IMR-90 (cell line): ENCODE results near the gene CDC42EP4. TPM values are rescaled to one million over a fixed set of nuclear protein-coding genes. Genes with fewer than 3 reads are reported as not detected.
A peak's percentile ranks its signal among the peaks of the same experiment; 100 is the strongest.

Experiments
- ATAC-seq: fragments of 200-7000 bp; cut with Tn5 transposase; 2 replicates; pipeline ENCODE4 v1.9.1; 2020; ENCODE audit warnings: low read depth, mild to moderate bottlenecking, moderate library complexity
- BruUV-seq: library from RNA; stranded (reverse); fragments of 400-500 nt; replicated peaks from 2 replicates; lab custom pipeline; 2021; lab: Mats Ljungman, UMichigan
- CTCF ChIA-PET: fragments of 300-600 bp; formaldehyde crosslinking; extraction: SDS; loops from one replicate; lab custom pipeline; 2021; ENCODE audit warnings: antibody characterized with exemption; lab: Yijun Ruan, JAX
- POLR2A ChIA-PET: fragments of 300-600 bp; sonication (Branson Sonifier 250); formaldehyde crosslinking; loops from one replicate; lab custom pipeline; 2022; ENCODE audit warnings: antibody characterized with exemption; ENCODE audit not compliant: unreplicated experiment; lab: Charles Lee
- DNase-seq: peaks from one replicate; pipeline ENCODE4 v3.0.0; 2013
- H2AFZ ChIP-seq: replicated peaks from 2 replicates; pipeline ENCODE3; 2013; ENCODE audit warnings: low read length, mild to moderate bottlenecking; ENCODE audit not compliant: poor library complexity
- H2AK5ac ChIP-seq: 2 replicates; pipeline ENCODE4 v1.6.1; 2013; ENCODE audit warnings: low read depth, low read length, inconsistent platforms
- H2AK9ac ChIP-seq: replicated peaks from 2 replicates; pipeline ENCODE3; 2013; ENCODE audit warnings: mild to moderate bottlenecking, low read depth, low read length, moderate library complexity; ENCODE audit not compliant: poor library complexity
- H2BK120ac ChIP-seq: 2 replicates; pipeline ENCODE4 v1.6.1; 2013; ENCODE audit warnings: low read depth, low read length, inconsistent platforms
- H2BK15ac ChIP-seq: 3 replicates; pipeline ENCODE4 v1.6.1; 2013; ENCODE audit warnings: low read depth, low read length, inconsistent platforms
- H2BK20ac ChIP-seq: 2 replicates; pipeline ENCODE4 v1.6.1; 2013; ENCODE audit warnings: low read depth, mild to moderate bottlenecking, inconsistent platforms, low read length, moderate library complexity
- H2BK5ac ChIP-seq: 2 replicates; pipeline ENCODE4 v1.6.1; 2013; ENCODE audit warnings: mild to moderate bottlenecking, low read depth, low read length, inconsistent platforms; ENCODE audit not compliant: poor library complexity, severe bottlenecking
- H3K14ac ChIP-seq: replicated peaks from 2 replicates; pipeline ENCODE4 v1.6.1; 2013; ENCODE audit warnings: low read depth, low read length, inconsistent platforms
- H3K18ac ChIP-seq: 2 replicates; pipeline ENCODE4 v1.6.1; 2013; ENCODE audit warnings: low read depth, low read length, control low read depth
- H3K23ac ChIP-seq: 2 replicates; pipeline ENCODE4 v1.6.1; 2013; ENCODE audit warnings: low read depth, low read length, inconsistent platforms
- H3K27ac ChIP-seq: 2 replicates; pipeline ENCODE4 v1.5.1; 2013; ENCODE audit warnings: mild to moderate bottlenecking, control low read depth, low read length; ENCODE audit not compliant: insufficient read depth
- H3K27me3 ChIP-seq: 2 replicates; pipeline ENCODE4 v1.6.1; 2013; ENCODE audit warnings: low read length; ENCODE audit not compliant: control insufficient read depth, insufficient read depth
- H3K36me3 ChIP-seq: 2 replicates; pipeline ENCODE4 v1.6.1; 2013; ENCODE audit warnings: low read length, mixed read lengths; ENCODE audit not compliant: control insufficient read depth, insufficient read depth
- H3K4ac ChIP-seq: 2 replicates; pipeline ENCODE4 v1.6.1; 2013; ENCODE audit warnings: low read depth, low read length, inconsistent platforms
- H3K4me1 ChIP-seq: 2 replicates; pipeline ENCODE4 v1.6.1; 2013; ENCODE audit warnings: low read length, mixed read lengths; ENCODE audit not compliant: control insufficient read depth, insufficient read depth
- H3K4me2 ChIP-seq: 2 replicates; pipeline ENCODE4 v1.6.1; 2013; ENCODE audit warnings: low read depth, mild to moderate bottlenecking, control low read depth, low read length, moderate library complexity
- H3K4me3 ChIP-seq: 2 replicates; pipeline ENCODE4 v1.5.1; 2013; ENCODE audit warnings: low read depth, mild to moderate bottlenecking, control low read depth, low read length, moderate library complexity; ENCODE audit not compliant: insufficient read depth
- H3K56ac ChIP-seq: 2 replicates; pipeline ENCODE4 v1.6.1; 2013; ENCODE audit warnings: low read length, inconsistent platforms; ENCODE audit not compliant: insufficient read depth; ENCODE audit errors: extremely low read depth
- H3K79me1 ChIP-seq, 2 experiments: 2 replicates each; pipeline ENCODE4 v1.6.1; 2013; ENCODE audit warnings: low read length in 2 of 2, inconsistent platforms in 1 of 2, low read depth in 1 of 2
- H3K9ac ChIP-seq: 2 replicates; pipeline ENCODE4 v1.6.1; 2013; ENCODE audit warnings: low read depth, low read length, control low read depth
- H3K9me1 ChIP-seq: 2 replicates; pipeline ENCODE4 v1.6.1; 2013; ENCODE audit warnings: low read length, inconsistent platforms; ENCODE audit not compliant: insufficient read depth
- H3K9me3 ChIP-seq: 2 replicates; pipeline ENCODE4 v1.6.1; 2013; ENCODE audit warnings: low read length; ENCODE audit not compliant: control insufficient read depth, insufficient read depth
- H4K20me1 ChIP-seq: 2 replicates; pipeline ENCODE4 v1.6.1; 2013; ENCODE audit warnings: low read length, inconsistent platforms; ENCODE audit not compliant: insufficient read depth
- H4K5ac ChIP-seq: 2 replicates; pipeline ENCODE4 v1.6.1; 2013; ENCODE audit warnings: mild to moderate bottlenecking, low read depth, low read length, control low read depth
- H4K8ac ChIP-seq, 2 experiments: 2 replicates each; pipeline ENCODE4 v1.6.1; 2013; ENCODE audit warnings: low read depth in 2 of 2, low read length in 2 of 2, control low read depth in 1 of 2, inconsistent platforms in 1 of 2
- H4K91ac ChIP-seq: 2 replicates; pipeline ENCODE4 v1.6.1; 2013; ENCODE audit warnings: low read depth, low read length, inconsistent platforms; ENCODE audit not compliant: insufficient read depth
- BHLHE40 ChIP-seq: fragments of 150-350 bp; IDR thresholded peaks from 2 replicates; pipeline ENCODE4 v1.6.1; 2016; ENCODE audit warnings: mild to moderate bottlenecking, low read depth, low read length
- CEBPB ChIP-seq: IDR thresholded peaks from 2 replicates; pipeline ENCODE4 v1.6.1; 2012; ENCODE audit warnings: low read depth, low read length, improper control_type of control experiment
- CHD1 ChIP-seq: IDR thresholded peaks from 2 replicates; pipeline ENCODE4 v1.6.1; 2012; ENCODE audit warnings: low read depth, low read length, improper control_type of control experiment
- MAFK ChIP-seq: IDR thresholded peaks from 2 replicates; pipeline ENCODE4 v1.6.1; 2012; ENCODE audit warnings: low read depth, low read length, improper control_type of control experiment
- MAZ ChIP-seq: IDR thresholded peaks from 2 replicates; pipeline ENCODE4 v1.6.1; 2012; ENCODE audit warnings: low read depth, mild to moderate bottlenecking, low read length, improper control_type of control experiment, moderate library complexity, borderline replicate concordance
- MXI1 ChIP-seq: IDR thresholded peaks from 2 replicates; pipeline ENCODE4 v1.6.1; 2012; ENCODE audit warnings: low read depth, mild to moderate bottlenecking, low read length, moderate library complexity, borderline replicate concordance
- NFE2L2 ChIP-seq: fragments of 150-350 bp; IDR thresholded peaks from 2 replicates; pipeline ENCODE4 v1.6.1; 2016; ENCODE audit warnings: low read depth, mild to moderate bottlenecking, low read length
- POLR2A ChIP-seq: IDR thresholded peaks from 2 replicates; pipeline ENCODE4 v1.6.1; 2012; ENCODE audit warnings: mild to moderate bottlenecking, low read depth, low read length
- RAD21 ChIP-seq: IDR thresholded peaks from 2 replicates; pipeline ENCODE4 v1.6.1; 2012; ENCODE audit warnings: low read length, improper control_type of control experiment
- RCOR1 ChIP-seq: IDR thresholded peaks from 2 replicates; pipeline ENCODE4 v1.6.1; 2012; ENCODE audit warnings: mild to moderate bottlenecking, low read length, improper control_type of control experiment; ENCODE audit not compliant: insufficient replicate concordance
- RFX5 ChIP-seq: IDR thresholded peaks from 2 replicates; pipeline ENCODE4 v1.8.0; 2012; ENCODE audit warnings: low read depth, mild to moderate bottlenecking, low read length, moderate library complexity
- SMC3 ChIP-seq: fragments of 150-350 bp; IDR thresholded peaks from 2 replicates; pipeline ENCODE4 v1.6.1; 2016; ENCODE audit warnings: low read depth, mild to moderate bottlenecking, antibody characterized with exemption, low read length, moderate library complexity
- WGBS, 2 experiments: methylation state at CpG; one replicate each; pipeline versions ENCODE4 v1.1.5 to v1.1.7; 2013; ENCODE audit warnings: missing lambda C conversion rate in 2 of 2; ENCODE audit not compliant: insufficient read length in 1 of 2; ENCODE audit errors: extremely low coverage in 2 of 2; 5-methylcytosine and 5-hydroxymethylcytosine counted together
- dilution Hi-C: fragments of 300-500 bp; cut with HindIII; formaldehyde crosslinking; loops from one replicate; pipeline ENCODE4 v1.14.3; 2018; ENCODE audit warnings: low sequenced_read_pairs; ENCODE audit not compliant: unreplicated experiment
- in situ Hi-C: fragments of 300-500 bp; cut with MboI; formaldehyde crosslinking; loops from 3 replicates; pipeline ENCODE4 v1.14.3; 2019; ENCODE audit warnings: low sequenced_read_pairs, inconsistent platforms, mixed read lengths
- intact Hi-C: fragments of 100-400 bp; cut with micrococcal nuclease; formaldehyde crosslinking; loops from 2 replicates; pipeline ENCODE4 v1.10.0; 2022
- polyA plus RNA-seq, 3 experiments: library from polyadenylated mRNA; depleted of rRNA; stranded (reverse); fragments of >200 nt; gene quantifications; 2 replicates each; pipeline ENCODE4 v1.2.3, GENCODE V29; 2012; ENCODE audit warnings: low replicate concordance in 1 of 3
- total RNA-seq: library from RNA; depleted of rRNA; stranded (reverse); fragments of >200 nt; gene quantifications from 2 replicates; pipeline ENCODE4 v1.2.3, GENCODE V29; 2012
- TF ChIP-seq, protein P1 (sequence below): fragments of 150-350 bp; IDR thresholded peaks from 2 replicates; pipeline ENCODE4 v1.6.1; 2016; ENCODE audit warnings: low read depth, mild to moderate bottlenecking, low read length, moderate library complexity, borderline replicate concordance
- TF ChIP-seq, protein P2 (sequence below): conservative IDR thresholded peaks from 2 replicates; pipeline ENCODE4 v1.5.1; 2012; ENCODE audit warnings: mild to moderate bottlenecking, low read depth, low read length, improper control_type of control experiment

Gene CDC42EP4
- total and polyA plus RNA-seq, 2 of the 4 experiments (the other 2 are of a cell fraction), result 14.3 to 25.8 TPM

DNA sequence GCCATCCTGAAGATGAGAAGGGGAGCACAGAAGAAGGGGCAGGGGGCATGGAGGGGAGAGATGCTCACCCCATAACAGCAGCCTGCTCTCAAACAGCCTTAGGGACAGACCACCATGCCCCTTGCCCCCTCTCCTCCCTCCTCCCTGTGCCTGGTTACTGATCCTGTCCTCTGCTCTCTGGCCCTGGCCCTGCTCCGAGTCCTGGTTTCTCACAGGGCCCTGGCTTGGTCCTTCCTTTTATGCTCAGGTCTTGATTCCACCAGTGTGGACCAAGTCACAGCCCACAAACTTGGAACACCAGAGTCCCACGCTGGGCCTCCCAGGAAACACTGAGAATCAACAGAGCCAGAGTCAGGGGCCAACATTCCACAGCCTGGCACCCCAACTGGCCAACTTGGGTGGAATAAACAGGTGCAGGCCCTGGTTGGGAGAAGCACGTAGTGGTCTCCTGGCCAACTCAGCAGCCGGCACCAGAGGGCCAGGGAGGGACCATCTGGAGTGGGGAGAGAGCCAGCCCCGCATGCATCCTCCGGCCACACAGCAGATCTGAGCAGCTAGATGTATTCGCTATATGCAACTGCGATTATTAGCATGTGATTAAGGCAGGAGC, 44.9 kb upstream of the CDC42EP4 start:
- no peaks in the 10 kb centered on the region; the same call in 1 of the 2 replicates for H4K20me1 ChIP-seq
- no peak overlapping the region for H2BK20ac ChIP-seq
- no peak overlapping the region for H3K9ac ChIP-seq
- intact Hi-C loops, result no loop called here
- H2AFZ ChIP-seq, result no peak overlapping the region
- no peak overlapping the region for H3K14ac ChIP-seq
- DNase-seq (no peak), ATAC-seq (no peak)
- in situ Hi-C loops, result loop anchor here (25.0 kb wide), 1 partner anchor 769 kb away; no protein-coding TSS in a partner anchor
- ChIA-PET POLR2A (no interaction called here), CTCF (interaction anchor here (1.2 kb wide), 1 partner anchor 13 kb away, joined by 3 read pairs; no protein-coding TSS in a partner anchor)
- H4K8ac ChIP-seq, result no peak overlapping the region
- no TSS peak for BruUV-seq
- peak overlapping the region; percentile 42 for H2AK9ac ChIP-seq
- no peaks in the 10 kb centered on the region for H3K79me1 ChIP-seq
- peaks cover 10% of the 10 kb centered on the region for H3K27me3 ChIP-seq
- H3K36me3 ChIP-seq, result no peaks in the 10 kb centered on the region
- no peak overlapping the region for H3K4me3 ChIP-seq
- H3K4ac ChIP-seq, result no peak overlapping the region
- H3K27ac ChIP-seq, result no peak overlapping the region
- peaks cover 2% of the 10 kb centered on the region; the same call in 1 of the 2 replicates for H3K4me1 ChIP-seq
- H3K56ac ChIP-seq, result no peak overlapping the region
- no peaks in the 10 kb centered on the region for H3K9me3 ChIP-seq
- no peak overlapping the region for H4K91ac ChIP-seq
- dilution Hi-C loops, result no loop called here
- H2BK120ac ChIP-seq, result no peak overlapping the region
- H3K18ac ChIP-seq, result no peak overlapping the region
- H3K23ac ChIP-seq, result no peak overlapping the region
- TF ChIP-seq CEBPB, result no peak
- TF ChIP-seq NFE2L2, result no peak
- TF ChIP-seq CHD1, result no peak
- TF ChIP-seq MAFK, result no peak
- no peak for TF ChIP-seq RFX5
- no peak for TF ChIP-seq RAD21
- no peak for TF ChIP-seq POLR2A
- TF ChIP-seq MXI1, result no peak
- no peak for TF ChIP-seq RCOR1
- no peak for TF ChIP-seq MAZ
- TF ChIP-seq BHLHE40, result no peak
- TF ChIP-seq, protein P1, sequence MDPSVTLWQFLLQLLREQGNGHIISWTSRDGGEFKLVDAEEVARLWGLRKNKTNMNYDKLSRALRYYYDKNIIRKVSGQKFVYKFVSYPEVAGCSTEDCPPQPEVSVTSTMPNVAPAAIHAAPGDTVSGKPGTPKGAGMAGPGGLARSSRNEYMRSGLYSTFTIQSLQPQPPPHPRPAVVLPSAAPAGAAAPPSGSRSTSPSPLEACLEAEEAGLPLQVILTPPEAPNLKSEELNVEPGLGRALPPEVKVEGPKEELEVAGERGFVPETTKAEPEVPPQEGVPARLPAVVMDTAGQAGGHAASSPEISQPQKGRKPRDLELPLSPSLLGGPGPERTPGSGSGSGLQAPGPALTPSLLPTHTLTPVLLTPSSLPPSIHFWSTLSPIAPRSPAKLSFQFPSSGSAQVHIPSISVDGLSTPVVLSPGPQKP, result no peak
- TF ChIP-seq, protein P2, sequence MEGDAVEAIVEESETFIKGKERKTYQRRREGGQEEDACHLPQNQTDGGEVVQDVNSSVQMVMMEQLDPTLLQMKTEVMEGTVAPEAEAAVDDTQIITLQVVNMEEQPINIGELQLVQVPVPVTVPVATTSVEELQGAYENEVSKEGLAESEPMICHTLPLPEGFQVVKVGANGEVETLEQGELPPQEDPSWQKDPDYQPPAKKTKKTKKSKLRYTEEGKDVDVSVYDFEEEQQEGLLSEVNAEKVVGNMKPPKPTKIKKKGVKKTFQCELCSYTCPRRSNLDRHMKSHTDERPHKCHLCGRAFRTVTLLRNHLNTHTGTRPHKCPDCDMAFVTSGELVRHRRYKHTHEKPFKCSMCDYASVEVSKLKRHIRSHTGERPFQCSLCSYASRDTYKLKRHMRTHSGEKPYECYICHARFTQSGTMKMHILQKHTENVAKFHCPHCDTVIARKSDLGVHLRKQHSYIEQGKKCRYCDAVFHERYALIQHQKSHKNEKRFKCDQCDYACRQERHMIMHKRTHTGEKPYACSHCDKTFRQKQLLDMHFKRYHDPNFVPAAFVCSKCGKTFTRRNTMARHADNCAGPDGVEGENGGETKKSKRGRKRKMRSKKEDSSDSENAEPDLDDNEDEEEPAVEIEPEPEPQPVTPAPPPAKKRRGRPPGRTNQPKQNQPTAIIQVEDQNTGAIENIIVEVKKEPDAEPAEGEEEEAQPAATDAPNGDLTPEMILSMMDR, result no peak
- TF ChIP-seq SMC3, result no peak
- WGBS, 2 experiments, result 83% methylated on average over 2 of the region's 8 CpGs; no CpG with 5 or more reads in 1 of the 2 experiments
- H2AK5ac ChIP-seq, result no peak overlapping the region
- no peak overlapping the region for H2BK5ac ChIP-seq
- H3K4me2 ChIP-seq, result no peak overlapping the region
- no peak overlapping the region for H4K5ac ChIP-seq
- no peaks in the 10 kb centered on the region for H3K9me1 ChIP-seq
- H2BK15ac ChIP-seq, result no peak overlapping the region
